ENCODE results near the gene KCTD13. TPM values are rescaled to one million over a fixed set of nuclear protein-coding genes. Genes with fewer than 3 reads are reported as not detected.

The KCTD13 gene
- total RNA-seq, 1 experiment from 2014 or later: 14.9 TPM

DNA sequence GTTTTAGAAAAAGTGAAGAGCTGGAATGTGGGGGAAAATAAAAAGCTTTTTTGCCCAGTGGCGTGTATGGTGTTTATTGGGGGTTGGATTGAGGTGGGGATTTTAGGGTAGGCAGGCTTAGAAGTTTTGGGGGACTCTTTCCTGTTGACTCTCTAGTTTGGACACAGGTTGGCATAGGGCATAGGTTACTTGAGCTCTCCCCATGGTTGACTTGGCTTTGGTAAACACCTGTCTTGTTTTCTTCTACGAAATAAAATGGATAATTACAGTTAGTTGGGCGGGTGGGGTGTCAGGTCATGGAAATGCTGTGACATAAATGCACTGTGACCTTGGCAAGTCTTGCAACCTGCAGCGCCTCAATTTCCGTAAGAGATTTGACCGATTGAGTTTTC lies 47.0 kb upstream of the KCTD13 start:
- Mint-ChIP-seq H3K36me3 (ENCODE audit: insufficient read depth, unreplicated experiment) (peaks cover 40% of the 10 kb centered on the region), H3K4me3 (ENCODE audit: unreplicated experiment) (peak overlapping the region; percentile 88), H3K27me3 (ENCODE audit: insufficient read depth, unreplicated experiment) (no peaks in the 10 kb centered on the region), H3K9me3 (ENCODE audit: unreplicated experiment) (no peaks in the 10 kb centered on the region), H3K4me1 (ENCODE audit: low read depth, unreplicated experiment) (peaks cover 16% of the 10 kb centered on the region), H3K27ac (ENCODE audit: unreplicated experiment) (peak overlapping the region; percentile 77)
- ChIA-PET CTCF (interaction anchor here (0.6 to 1.5 kb wide), 19 partner anchors 12 to 478 kb away, joined by 3 to 13 read pairs (median 4); partner anchors contain the start of genes ASPHD1, HIRIP3, KCTD13 and PAGR1), POLR2A (interaction anchor here (0.6 to 1.5 kb wide), 13 partner anchors 10 to 294 kb away, joined by 3 to 18 read pairs (median 5); partner anchors contain the start of genes ALDOA, ASPHD1, HIRIP3 and KCTD13)
- DNase-seq: no peak
- TF ChIP-seq, protein P1, sequence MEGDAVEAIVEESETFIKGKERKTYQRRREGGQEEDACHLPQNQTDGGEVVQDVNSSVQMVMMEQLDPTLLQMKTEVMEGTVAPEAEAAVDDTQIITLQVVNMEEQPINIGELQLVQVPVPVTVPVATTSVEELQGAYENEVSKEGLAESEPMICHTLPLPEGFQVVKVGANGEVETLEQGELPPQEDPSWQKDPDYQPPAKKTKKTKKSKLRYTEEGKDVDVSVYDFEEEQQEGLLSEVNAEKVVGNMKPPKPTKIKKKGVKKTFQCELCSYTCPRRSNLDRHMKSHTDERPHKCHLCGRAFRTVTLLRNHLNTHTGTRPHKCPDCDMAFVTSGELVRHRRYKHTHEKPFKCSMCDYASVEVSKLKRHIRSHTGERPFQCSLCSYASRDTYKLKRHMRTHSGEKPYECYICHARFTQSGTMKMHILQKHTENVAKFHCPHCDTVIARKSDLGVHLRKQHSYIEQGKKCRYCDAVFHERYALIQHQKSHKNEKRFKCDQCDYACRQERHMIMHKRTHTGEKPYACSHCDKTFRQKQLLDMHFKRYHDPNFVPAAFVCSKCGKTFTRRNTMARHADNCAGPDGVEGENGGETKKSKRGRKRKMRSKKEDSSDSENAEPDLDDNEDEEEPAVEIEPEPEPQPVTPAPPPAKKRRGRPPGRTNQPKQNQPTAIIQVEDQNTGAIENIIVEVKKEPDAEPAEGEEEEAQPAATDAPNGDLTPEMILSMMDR (IDR thresholded peaks at IDR 0.05; ENCODE audit: insufficient read depth in 1 of 2, low read depth in 1 of 2, low read length in 1 of 2, severe bottlenecking in 1 of 2, unreplicated experiment in 1 of 2): no peak
- Histone ChIP-seq H3K9me3 (no peaks in the 10 kb centered on the region), H3K27me3 (replicated peaks; ENCODE audit: control insufficient read depth, insufficient read depth, low read length) (no peaks in the 10 kb centered on the region), H3K4me3 (ENCODE audit: low read depth, low read length) (no peak overlapping the region), H3K4me1 (0 out of 2 replicates have a peak, but pooled peaks cover 9% of the 10 kb centered on the region), H3K36me3 (ENCODE audit: control insufficient read depth, insufficient read depth, low read length) (no peaks in the 10 kb centered on the region)
- BruUV-seq (replicated peaks): no TSS peak
- intact Hi-C loops (cut with micrococcal nuclease; ENCODE audit: unreplicated experiment): loop anchor here (1.0 to 10.0 kb wide), 2 partner anchors 47 to 108 kb away; partner anchors contain the start of genes CDIPT and KCTD13

DNA sequence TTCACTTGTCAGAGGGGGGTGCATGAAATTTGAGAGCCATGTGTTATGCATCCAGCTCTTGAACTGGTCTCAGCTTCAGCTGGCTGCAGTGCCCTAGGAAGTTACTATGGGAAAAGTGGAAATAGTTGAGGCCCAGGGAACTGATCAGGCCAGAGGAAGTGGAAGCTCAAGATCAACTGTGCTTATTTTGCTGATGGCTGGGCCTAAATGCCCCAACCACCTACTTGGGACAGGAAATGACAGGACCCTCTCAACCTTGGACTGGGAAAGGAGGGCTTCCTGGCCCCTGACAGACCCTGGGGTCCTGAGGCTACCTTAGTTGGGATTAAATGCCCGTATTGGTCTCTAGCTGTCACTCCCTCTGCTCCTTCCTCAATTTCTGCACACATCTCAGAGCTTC lies 46.5 kb upstream of the KCTD13 start:
- CTCF ChIA-PET: interaction anchor here (1.3 kb wide), 1 partner anchor 59 kb away, joined by 7 read pairs; the partner anchor contains the start of gene TLCD3B
- DNase-seq: no peak
- BruUV-seq (replicated peaks): no TSS peak
- Mint-ChIP-seq H3K9me3 (ENCODE audit: unreplicated experiment) (no peaks in the 10 kb centered on the region), H3K4me3 (ENCODE audit: unreplicated experiment) (no peak overlapping the region), H3K4me1 (ENCODE audit: low read depth, unreplicated experiment) (peaks cover 16% of the 10 kb centered on the region), H3K36me3 (ENCODE audit: insufficient read depth, unreplicated experiment) (peaks cover 40% of the 10 kb centered on the region), H3K27me3 (ENCODE audit: insufficient read depth, unreplicated experiment) (no peaks in the 10 kb centered on the region), H3K27ac (ENCODE audit: unreplicated experiment) (no peak overlapping the region)
- POLR2A ChIA-PET: interaction anchor here (1.5 kb wide), 1 partner anchor 11 kb away, joined by 9 read pairs; the partner anchor contains the start of gene TMEM219
- 0 out of 2 replicates have a peak, but pooled peaks cover 9% of the 10 kb centered on the region for H3K4me1 ChIP-seq
- TF ChIP-seq, protein P1 (IDR thresholded peaks at IDR 0.05; ENCODE audit: insufficient read depth in 1 of 2, low read depth in 1 of 2, low read length in 1 of 2, severe bottlenecking in 1 of 2, unreplicated experiment in 1 of 2): no peak
- no peaks in the 10 kb centered on the region for H3K36me3 ChIP-seq (ENCODE audit: control insufficient read depth, insufficient read depth, low read length)
- no peaks in the 10 kb centered on the region for H3K9me3 ChIP-seq
- no peaks in the 10 kb centered on the region for H3K27me3 ChIP-seq (replicated peaks; ENCODE audit: control insufficient read depth, insufficient read depth, low read length)
- intact Hi-C loops (cut with micrococcal nuclease; ENCODE audit: unreplicated experiment): loop anchor here (10.0 kb wide), 1 partner anchor 108 kb away; the partner anchor contains the start of gene CDIPT
- H3K4me3 ChIP-seq (ENCODE audit: low read depth, low read length): no peak overlapping the region

DNA sequence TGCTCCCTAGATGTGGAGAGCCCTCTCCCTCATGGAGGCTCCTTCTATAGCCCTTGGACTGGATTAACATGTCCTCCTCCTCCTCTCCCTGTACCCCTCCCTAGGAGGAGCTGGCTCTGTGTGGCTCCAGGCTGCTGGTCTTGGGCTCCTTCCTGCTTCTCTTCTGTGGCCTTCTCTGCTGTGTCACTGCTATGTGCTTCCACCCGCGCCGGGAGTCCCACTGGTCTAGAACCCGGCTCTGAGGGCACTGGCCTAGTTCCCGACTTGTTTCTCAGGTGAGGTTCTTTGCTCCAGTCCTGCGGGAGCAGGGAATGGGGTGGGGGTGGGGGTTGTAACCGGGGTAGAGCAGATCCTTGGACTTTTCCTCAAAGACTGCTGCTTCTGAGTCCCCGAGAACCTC lies 45.3 kb upstream of the KCTD13 start:
- Mint-ChIP-seq H3K9me3 (ENCODE audit: unreplicated experiment) (no peaks in the 10 kb centered on the region), H3K27me3 (ENCODE audit: insufficient read depth, unreplicated experiment) (no peaks in the 10 kb centered on the region), H3K36me3 (ENCODE audit: insufficient read depth, unreplicated experiment) (peaks cover 40% of the 10 kb centered on the region), H3K27ac (ENCODE audit: unreplicated experiment) (no peak overlapping the region), H3K4me3 (ENCODE audit: unreplicated experiment) (no peak overlapping the region), H3K4me1 (ENCODE audit: low read depth, unreplicated experiment) (peaks cover 16% of the 10 kb centered on the region)
- Histone ChIP-seq H3K9me3 (no peaks in the 10 kb centered on the region), H3K36me3 (ENCODE audit: control insufficient read depth, insufficient read depth, low read length) (no peaks in the 10 kb centered on the region), H3K27me3 (replicated peaks; ENCODE audit: control insufficient read depth, insufficient read depth, low read length) (no peaks in the 10 kb centered on the region), H3K4me3 (ENCODE audit: low read depth, low read length) (no peak overlapping the region), H3K4me1 (0 out of 2 replicates have a peak, but pooled peaks cover 9% of the 10 kb centered on the region)
- ChIA-PET CTCF (interaction anchor here (0.6 kb wide), 1 partner anchor 78 kb away, joined by 3 read pairs; no protein-coding TSS in a partner anchor), POLR2A (no interaction called here)
- no peak for DNase-seq
- TF ChIP-seq, protein P1 (IDR thresholded peaks at IDR 0.05; ENCODE audit: insufficient read depth in 1 of 2, low read depth in 1 of 2, low read length in 1 of 2, severe bottlenecking in 1 of 2, unreplicated experiment in 1 of 2): no peak
- no TSS peak for BruUV-seq (replicated peaks)
- intact Hi-C loops (cut with micrococcal nuclease; ENCODE audit: unreplicated experiment): loop anchor here (10.0 kb wide), 1 partner anchor 107 kb away; the partner anchor contains the start of gene CDIPT
